ENCODE data around the gene GTF3C5. TPM values are rescaled to one million over a fixed set of nuclear protein-coding genes. Genes with fewer than 3 reads are reported as not detected.

Gene GTF3C5
- total RNA-seq (2011; cell fraction: chromatin; rRNA removed; ENCODE audit: low replicate concordance), result 66.1 and 166 TPM in 2 replicates
- total RNA-seq (2011; cell fraction: nucleolus; rRNA removed), result 99.4 and 113 TPM in 2 replicates
- total RNA-seq (2011; cell fraction: nucleoplasm; rRNA removed), result 67.0 and 84.1 TPM in 2 replicates
- 118 and 134 TPM in 2 replicates for total RNA-seq (2014; rRNA removed)
- total RNA-seq (2014; rRNA removed; fragmentation: Illumina TruSeq; extraction: Trizol), result 43.2 and 58.5 TPM in 2 replicates
- total RNA-seq (2015; rRNA removed; fragmentation: Illumina TruSeq; extraction: Trizol), result 80.7 and 83.7 TPM in 2 replicates
- total RNA-seq (2021), result 106 and 110 TPM in 2 replicates
- 80.2 TPM in 2 replicates for polyA plus RNA-seq (2011; rRNA removed)
- 88.7 and 143 TPM in 2 replicates for polyA plus RNA-seq (2011; cell fraction: cytosol; rRNA removed)
- polyA plus RNA-seq (2011; cell fraction: nucleus; rRNA removed), result 254 and 348 TPM in 2 replicates
- 75.0 and 82.6 TPM in 2 replicates for polyA plus RNA-seq (2012)
- polyA plus RNA-seq (2014; fragmentation: Illumina TruSeq; extraction: Trizol), result 105 and 107 TPM in 2 replicates
- 1 to 10 TPM; 3.8 to 8.4 TPM for polyA plus RNA-seq (2014; fragmentation: Nextera tagmentation; extraction: Ambion mirVana)
- 95.1 and 107 TPM in 2 replicates for polyA plus RNA-seq (2014; rRNA removed)
- polyA minus RNA-seq (2011; rRNA and poly(A)+ RNA removed), result 52.2 and 85.8 TPM in 2 replicates
- 57.6 and 64.2 TPM in 2 replicates for polyA minus RNA-seq (2011; cell fraction: cytosol; rRNA and poly(A)+ RNA removed)
- 59.4 and 67.3 TPM in 2 replicates for polyA minus RNA-seq (2011; cell fraction: nucleus; rRNA and poly(A)+ RNA removed)
- Bru-seq, nascent RNA, result percentile 88 among the genes with signal in this experiment
- BruChase-seq, experiment 1, labeled RNA remaining after a 2-hour chase, result percentile 86 among the genes with signal in this experiment
- BruChase-seq, experiment 2, labeled RNA remaining after a 6-hour chase, result percentile 87 among the genes with signal in this experiment
- long read RNA-seq, experiment 1, transcript GTF3C5-204 (12 exons, 2,110 nt), result minor isoform, 5 of 255 reads
- long read RNA-seq, experiment 1, transcript GTF3C5-202 (11 exons, 2,406 nt), result major isoform, 51 of 255 reads
- long read RNA-seq, experiment 1, partial matches to known transcripts, result 139 of 255 reads
- long read RNA-seq, experiment 1, other reads (novel, unspliced or antisense), result 59 of 255 reads
- long read RNA-seq, experiment 2, transcript GTF3C5-202 (11 exons, 2,406 nt), result major isoform, 75 of 151 reads
- long read RNA-seq, experiment 2, partial matches to known transcripts, result 51 of 151 reads
- long read RNA-seq, experiment 2, other reads (novel, unspliced or antisense), result 21 of 151 reads
- long read RNA-seq, experiment 3, transcript GTF3C5-202 (11 exons, 2,406 nt), result major isoform, 96 of 127 reads
- long read RNA-seq, experiment 3, transcript GTF3C5-204 (12 exons, 2,110 nt), result minor isoform, 10 of 127 reads
- long read RNA-seq, experiment 3, partial matches to known transcripts, result 8 of 127 reads
- long read RNA-seq, experiment 3, other reads (novel, unspliced or antisense), result 13 of 127 reads

- Histone ChIP-seq H3K27me3 (ENCODE audit: control insufficient read depth in 2 of 2, insufficient read depth in 2 of 2, low read length in 2 of 2) (no peaks in the 10 kb centered on the region), H3K27ac (ENCODE audit: extremely low read depth, low read depth, low read length) (peak within 1 kb of the TSS; percentile 93), H3K36me3 (ENCODE audit: control insufficient read depth, insufficient read depth, low read length) (peaks cover 36% of the 10 kb centered on the region), H3K4me2 (ENCODE audit: insufficient read depth, low read length) (peak within 1 kb of the TSS; percentile 95), H3K4me1 (replicated peaks in 1 of 2; ENCODE audit: control insufficient read depth in 2 of 2, insufficient read depth in 2 of 2, low read length in 2 of 2) (peaks cover 26 to 33% of the 10 kb centered on the region in 2 experiments; a peak in 4 of 5 replicates), H2AFZ (ENCODE audit: low read depth, low read length) (peak within 1 kb of the TSS; percentile 99), H4K20me1 (replicated peaks; ENCODE audit: control insufficient read depth, insufficient read depth, low read length) (no peaks in the 10 kb centered on the region), H3K9me1 (ENCODE audit: control insufficient read depth, insufficient read depth, low read length) (no peaks in the 10 kb centered on the region), H3K9me3 (replicated peaks; ENCODE audit: control insufficient read depth, insufficient read depth, low read depth, low read length) (peaks cover 14% of the 10 kb centered on the region; the same call in 1 of the 2 replicates), H3K79me2 (ENCODE audit: control insufficient read depth, insufficient read depth, low read length) (peaks cover 70% of the 10 kb centered on the region), H3K4me3 (peak within 1 kb of the TSS; percentile 99), H3K9ac (ENCODE audit: insufficient read depth in 1 of 2, low read depth in 2 of 2, low read length in 2 of 2) (peak within 1 kb of the TSS; percentile 83 to 98)
- CTCF ChIA-PET (ENCODE audit: low intra/inter-chr PET ratio), result no interaction called here
- WGBS (ENCODE audit: insufficient coverage, low coverage, missing lambda C conversion rate), result under 1% methylated on average over 63 of the region's 63 CpGs
- ATAC-seq (peak; percentile 98), DNase-seq (ENCODE audit: extremely low read depth in 1 of 4, low spot score in 3 of 4) (peak; percentile 96 to 99 (median 97)), FAIRE-seq (peak; percentile 98)
- intact Hi-C loops (cut with micrococcal nuclease), result no loop called here
- in situ Hi-C loops (cut with MboI), result no loop called here
- POLR2A ChIA-PET, result interaction anchor here (0.6 to 2.7 kb wide), 30 partner anchors 8 to 372 kb away, joined by 3 to 15 read pairs (median 4); no protein-coding TSS in a partner anchor
- BruUV-seq (replicated peaks), result no TSS peak
- TF ChIP-seq EGR1 (conservative IDR thresholded peaks at IDR 0.05) (peak; percentile 15; the same call in 1 of the 2 replicates), PHF21A (IDR thresholded peaks at IDR 0.05; ENCODE audit: borderline replicate concordance, low read depth) (peak; percentile 73; the same call in 1 of the 2 replicates), SRF (CRISPR knock-in tag; IDR thresholded peaks at IDR 0.05) (0 out of 4 replicates have a peak, but pooled peaks of 1 of the 2 experiments have one; percentile 2), PHF20 (IDR thresholded peaks at IDR 0.05; ENCODE audit: partially characterized antibody) (peak; percentile 96), ZFX (CRISPR knock-in tag; IDR thresholded peaks at IDR 0.05) (peak; percentile 91), ETV6 (IDR thresholded peaks at IDR 0.05; ENCODE audit: borderline replicate concordance in 1 of 2, low read depth in 2 of 2, low read length in 1 of 2) (no peak), ETV6 (CRISPR knock-in tag; IDR thresholded peaks at IDR 0.05; ENCODE audit: borderline replicate concordance) (no peak), ZNF175 (CRISPR knock-in tag; IDR thresholded peaks at IDR 0.05; ENCODE audit: low read depth) (peak; percentile 57; the same call in 1 of the 2 replicates), NR4A1 (CRISPR knock-in tag; IDR thresholded peaks at IDR 0.05) (no peak), NR4A1 (tag; IDR thresholded peaks at IDR 0.05) (peak; percentile 85), HDAC3 (IDR thresholded peaks at IDR 0.05; ENCODE audit: borderline replicate concordance, partially characterized antibody) (peak; percentile 18), OTX1 (CRISPR knock-in tag; IDR thresholded peaks at IDR 0.05) (0 out of 2 replicates have a peak, but pooled peaks have one; percentile 27), ZNF76 (CRISPR knock-in tag; IDR thresholded peaks at IDR 0.05; ENCODE audit: borderline replicate concordance) (no peak), ZKSCAN8 (CRISPR knock-in tag; IDR thresholded peaks at IDR 0.05) (peak; percentile 56), ZNF584 (CRISPR knock-in tag; IDR thresholded peaks at IDR 0.05; ENCODE audit: low read depth) (0 out of 2 replicates have a peak, but pooled peaks have one; percentile 32), HLTF (IDR thresholded peaks at IDR 0.05) (peak; percentile 84), SMARCB1 (IDR thresholded peaks at IDR 0.05; ENCODE audit: insufficient read length, low read depth) (no peak)
Measured at GRCh38 chr9:133030317-133031129, at the start of gene GTF3C5. Gene GTF3C5 (plus strand): TSS chr9:133030997. CDS start chr9:133031012, 15 bp downstream.
